Lower leg skin (tissue), 3 donors: ENCODE results near the gene EVA1A.

ENCODE experiments used
- POLR2A ChIP-seq, 2 donors: fragments of 450-650 bp; IDR thresholded peaks; one replicate each; pipeline ENCODE4 v1.6.1; 2016 to 2017; ENCODE audit warnings: antibody characterized with exemption in 2 of 2, mild to moderate bottlenecking in 1 of 2, moderate library complexity in 1 of 2
- TF ChIP-seq, protein P1 (sequence below), 3 donors: fragments of 450-650 bp; IDR thresholded peaks; one replicate each; pipeline ENCODE4 v1.5.1; 2016; ENCODE audit warnings: antibody characterized with exemption in 3 of 3, mild to moderate bottlenecking in 3 of 3, moderate library complexity in 2 of 3

- TF ChIP-seq, protein P1, sequence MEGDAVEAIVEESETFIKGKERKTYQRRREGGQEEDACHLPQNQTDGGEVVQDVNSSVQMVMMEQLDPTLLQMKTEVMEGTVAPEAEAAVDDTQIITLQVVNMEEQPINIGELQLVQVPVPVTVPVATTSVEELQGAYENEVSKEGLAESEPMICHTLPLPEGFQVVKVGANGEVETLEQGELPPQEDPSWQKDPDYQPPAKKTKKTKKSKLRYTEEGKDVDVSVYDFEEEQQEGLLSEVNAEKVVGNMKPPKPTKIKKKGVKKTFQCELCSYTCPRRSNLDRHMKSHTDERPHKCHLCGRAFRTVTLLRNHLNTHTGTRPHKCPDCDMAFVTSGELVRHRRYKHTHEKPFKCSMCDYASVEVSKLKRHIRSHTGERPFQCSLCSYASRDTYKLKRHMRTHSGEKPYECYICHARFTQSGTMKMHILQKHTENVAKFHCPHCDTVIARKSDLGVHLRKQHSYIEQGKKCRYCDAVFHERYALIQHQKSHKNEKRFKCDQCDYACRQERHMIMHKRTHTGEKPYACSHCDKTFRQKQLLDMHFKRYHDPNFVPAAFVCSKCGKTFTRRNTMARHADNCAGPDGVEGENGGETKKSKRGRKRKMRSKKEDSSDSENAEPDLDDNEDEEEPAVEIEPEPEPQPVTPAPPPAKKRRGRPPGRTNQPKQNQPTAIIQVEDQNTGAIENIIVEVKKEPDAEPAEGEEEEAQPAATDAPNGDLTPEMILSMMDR (IDR thresholded peaks at IDR 0.05) = no peak
- no peak for TF ChIP-seq POLR2A (IDR thresholded peaks at IDR 0.05)
Observed at GRCh38 chr2:75459565-75460310, 101.0 kb downstream of the EVA1A start.
